ENCODE data around the gene FGR. TPM values are rescaled to one million over a fixed set of nuclear protein-coding genes. Genes with fewer than 3 reads are reported as not detected.

FGR gene
- polyA plus RNA-seq, 3 donors, result 371 to 1,340 (median 571) TPM

GRCh38 chr1:27649306-27649635 lies 14.3 kb upstream of the FGR start:
- Histone ChIP-seq H3K9ac (ENCODE audit: insufficient read depth, low read length, poor library complexity, severe bottlenecking) (no peak overlapping the region), H3K4me3 (replicated peaks in 1 of 3; ENCODE audit: low read depth in 2 of 3, low read length in 3 of 3) (no peak overlapping the region), H3K4me2 (replicated peaks; ENCODE audit: extremely low read depth, low read length, poor library complexity, severe bottlenecking) (no peak overlapping the region), H3K36me3 (replicated peaks in 1 of 2; ENCODE audit: control insufficient read depth in 1 of 2, insufficient read depth in 2 of 2, low read length in 2 of 2) (no peaks in the 10 kb centered on the region), H3K79me2 (ENCODE audit: insufficient read depth, low read length) (no peaks in the 10 kb centered on the region), H4K20me1 (ENCODE audit: insufficient read depth, low read length) (no peaks in the 10 kb centered on the region), H3K27me3 (ENCODE audit: control insufficient read depth in 2 of 2, insufficient read depth in 2 of 2, low read length in 2 of 2) (no peaks in the 10 kb centered on the region), H3K9me3 (replicated peaks in 1 of 2; ENCODE audit: control insufficient read depth in 1 of 2, insufficient read depth in 1 of 2, low read length in 2 of 2) (no peaks in the 10 kb centered on the region), H2AFZ (ENCODE audit: insufficient read depth, low read depth, low read length, poor library complexity, severe bottlenecking) (no peak overlapping the region), H3K4me1 (ENCODE audit: control insufficient read depth in 1 of 2, insufficient read depth in 2 of 2, low read length in 2 of 2) (peaks cover 30 to 46% of the 10 kb centered on the region in 2 donors), H3K27ac (ENCODE audit: low read depth in 1 of 2, low read length in 2 of 2) (no peak overlapping the region)
- 100% methylated on average over 5 of the region's 11 CpGs for WGBS (ENCODE audit: insufficient coverage)
- Mint-ChIP-seq H3K27me3 (ENCODE audit: low read depth in 3 of 3) (peaks cover 0 to 4% (median 3%) of the 10 kb centered on the region in 3 donors), H3K4me1 (peaks cover 38% of the 10 kb centered on the region), H3K27ac (peak overlapping the region in 3 of 7 donors; percentile 28 to 79 (median 59)), H3K36me3 (peaks cover 0 to 2% of the 10 kb centered on the region in 2 donors), H3K4me3 (no peak overlapping the region), H3K9me3 (no peaks in the 10 kb centered on the region)
- DNase-seq, result no peak
- TF ChIP-seq CTCF (IDR thresholded peaks at IDR 0.05), result no peak
- intact Hi-C loops (cut with micrococcal nuclease), result no loop called here

- no peak for TF ChIP-seq CTCF (IDR thresholded peaks at IDR 0.05)
- Mint-ChIP-seq H3K9me3 (no peaks in the 10 kb centered on the region), H3K27ac (peak overlapping the region in 2 of 7 donors; percentile 28 to 79), H3K4me1 (peaks cover 43% of the 10 kb centered on the region), H3K27me3 (ENCODE audit: low read depth in 3 of 3) (peaks cover 0 to 3% (median 3%) of the 10 kb centered on the region in 3 donors), H3K36me3 (peaks cover 0 to 2% of the 10 kb centered on the region in 2 donors), H3K4me3 (no peak overlapping the region)
- no peak for DNase-seq
- Histone ChIP-seq H3K9me3 (replicated peaks in 1 of 2; ENCODE audit: control insufficient read depth in 1 of 2, insufficient read depth in 1 of 2, low read length in 2 of 2) (no peaks in the 10 kb centered on the region), H3K27me3 (ENCODE audit: control insufficient read depth in 2 of 2, insufficient read depth in 2 of 2, low read length in 2 of 2) (no peaks in the 10 kb centered on the region), H3K4me3 (replicated peaks in 1 of 3; ENCODE audit: low read depth in 2 of 3, low read length in 3 of 3) (no peak overlapping the region), H3K4me2 (replicated peaks; ENCODE audit: extremely low read depth, low read length, poor library complexity, severe bottlenecking) (no peak overlapping the region), H3K9ac (ENCODE audit: insufficient read depth, low read length, poor library complexity, severe bottlenecking) (no peak overlapping the region), H3K4me1 (ENCODE audit: control insufficient read depth in 1 of 2, insufficient read depth in 2 of 2, low read length in 2 of 2) (peaks cover 33 to 51% of the 10 kb centered on the region in 2 donors), H4K20me1 (ENCODE audit: insufficient read depth, low read length) (no peaks in the 10 kb centered on the region), H2AFZ (ENCODE audit: insufficient read depth, low read depth, low read length, poor library complexity, severe bottlenecking) (no peak overlapping the region), H3K79me2 (ENCODE audit: insufficient read depth, low read length) (no peaks in the 10 kb centered on the region), H3K27ac (ENCODE audit: low read depth in 1 of 2, low read length in 2 of 2) (no peak overlapping the region), H3K36me3 (replicated peaks in 1 of 2; ENCODE audit: control insufficient read depth in 1 of 2, insufficient read depth in 2 of 2, low read length in 2 of 2) (no peaks in the 10 kb centered on the region)
- intact Hi-C loops (cut with micrococcal nuclease), result no loop called here
- WGBS (ENCODE audit: insufficient coverage), result 92% methylated on average over 6 of the region's 6 CpGs
These were observed 13.8 kb upstream of the FGR start for GRCh38 chr1:27648602-27649305.

All from CD14-positive monocyte (primary cell).